HepG2 (cell line): ENCODE results near the gene CDAN1. TPM values are rescaled to one million over a fixed set of nuclear protein-coding genes. Genes with fewer than 3 reads are reported as not detected.

Source experiments
- ARHGAP35 ChIP-seq: sonication (generic); formaldehyde crosslinking; IDR thresholded peaks from 2 replicates; pipeline ENCODE4 v1.9.0; 2022; ENCODE audit warnings: mild to moderate bottlenecking, inconsistent platforms, moderate library complexity, missing genetic modification reagents, borderline replicate concordance
- DMAP1 ChIP-seq: IDR thresholded peaks from 2 replicates; pipeline ENCODE4 v1.6.1; 2016
- EEA1 ChIP-seq: sonication (generic); formaldehyde crosslinking; IDR thresholded peaks from 2 replicates; pipeline ENCODE4 v1.5.1; 2020; ENCODE audit warnings: mild to moderate bottlenecking, missing genetic modification reagents, borderline replicate concordance
- IKZF4 ChIP-seq: sonication (generic); formaldehyde crosslinking; IDR thresholded peaks from 2 replicates; pipeline ENCODE4 v1.5.1; 2020; ENCODE audit warnings: borderline replicate concordance, mild to moderate bottlenecking, low read depth, missing genetic modification reagents; ENCODE audit errors: not compliant biosample characterization
- LCORL ChIP-seq, 2 experiments: fragments of 450-650 bp in 1 of 2; sonication (generic) in 1 of 2; formaldehyde crosslinking in 1 of 2; IDR thresholded peaks; 2 replicates each; pipeline versions ENCODE4 v1.5.0 to v1.6.1; 2017 to 2020; ENCODE audit warnings: antibody characterized with exemption in 1 of 2, missing genetic modification reagents in 1 of 2
- MATR3 ChIP-seq: sonication (generic); formaldehyde crosslinking; IDR thresholded peaks from 2 replicates; pipeline ENCODE4 v1.4.0; 2020; ENCODE audit warnings: missing genetic modification reagents
- MED13 ChIP-seq: sonication (generic); formaldehyde crosslinking; IDR thresholded peaks from 2 replicates; pipeline ENCODE4 v1.5.0; 2020; ENCODE audit warnings: missing genetic modification reagents
- MYC ChIP-seq: sonication (generic); formaldehyde crosslinking; IDR thresholded peaks from 2 replicates; pipeline ENCODE4 v1.9.0; 2021; ENCODE audit warnings: missing genetic modification reagents, borderline replicate concordance
- RAD21 ChIP-seq: fragments of 450-650 bp; formaldehyde crosslinking; IDR thresholded peaks from 2 replicates; pipeline ENCODE4 v1.5.0; 2020; ENCODE audit warnings: mild to moderate bottlenecking
- RFX3 ChIP-seq: IDR thresholded peaks from 2 replicates; pipeline ENCODE4 v1.6.1; 2016; ENCODE audit warnings: missing biosample characterization, missing genetic modification reagents
- RXRA ChIP-seq: sonication (generic); formaldehyde crosslinking; IDR thresholded peaks from 2 replicates; pipeline ENCODE4 v1.5.1; 2020; ENCODE audit warnings: missing genetic modification reagents
- SAP130 ChIP-seq: IDR thresholded peaks from 2 replicates; pipeline ENCODE4 v1.6.1; 2016; ENCODE audit warnings: low read depth
- SMARCE1 ChIP-seq: fragments of 450-650 bp; IDR thresholded peaks from 2 replicates; pipeline ENCODE4 v1.6.1; 2017; ENCODE audit warnings: borderline replicate concordance
- SRSF1 ChIP-seq: fragments of 200-400 bp; formaldehyde crosslinking; optimal IDR thresholded peaks from 2 replicates; pipeline ENCODE3; 2017; ENCODE audit warnings: mild to moderate bottlenecking, low read depth, low read length, moderate library complexity
- TARDBP ChIP-seq: sonication (generic); formaldehyde crosslinking; IDR thresholded peaks from 2 replicates; pipeline ENCODE4 v1.8.0; 2022; ENCODE audit warnings: mild to moderate bottlenecking, missing genetic modification reagents
- TBL1XR1 ChIP-seq: fragments of 150-350 bp; IDR thresholded peaks from 2 replicates; pipeline ENCODE4 v1.6.1; 2014; ENCODE audit warnings: borderline replicate concordance, low read length; ENCODE audit not compliant: partially characterized antibody
- ZBTB7A ChIP-seq: sonication (generic); formaldehyde crosslinking; IDR thresholded peaks from 2 replicates; pipeline ENCODE4 v1.8.0; 2022; ENCODE audit warnings: mild to moderate bottlenecking, missing genetic modification reagents
- ZMYM2 ChIP-seq: sonication (generic); formaldehyde crosslinking; IDR thresholded peaks from 2 replicates; pipeline ENCODE4 v1.8.0; 2022; ENCODE audit warnings: mild to moderate bottlenecking, missing genetic modification reagents
- ZNF263 ChIP-seq: sonication (generic); formaldehyde crosslinking; IDR thresholded peaks from 2 replicates; pipeline ENCODE4 v1.4.0; 2020; ENCODE audit warnings: missing genetic modification reagents
- ZNF564 ChIP-seq: sonication (generic); formaldehyde crosslinking; IDR thresholded peaks from 2 replicates; pipeline ENCODE4 v1.8.1; 2023; ENCODE audit warnings: mild to moderate bottlenecking, missing genetic modification reagents
- ZNF674 ChIP-seq: sonication (generic); formaldehyde crosslinking; IDR thresholded peaks from 2 replicates; pipeline ENCODE4 v1.5.0; 2020; ENCODE audit warnings: low read depth, mild to moderate bottlenecking, missing genetic modification reagents
- ZNF678 ChIP-seq: sonication (generic); formaldehyde crosslinking; IDR thresholded peaks from 2 replicates; pipeline ENCODE4 v1.4.0; 2020; ENCODE audit warnings: mild to moderate bottlenecking, missing genetic modification reagents
- polyA plus RNA-seq, 8 experiments: library from polyadenylated mRNA; depleted of rRNA in 3 of 8; stranded (reverse) in 7 of 8; unstranded in 1 of 8; fragments of >200 nt; fragmentation: Illumina TruSeq in 4 of 8; extraction: Trizol in 4 of 8; gene quantifications; 2 replicates each; pipeline versions ENCODE4 v1.2.1 to v1.2.3, GENCODE V29; 2011 to 2016; ENCODE audit warnings: low read depth in 4 of 8, missing spikeins in 1 of 8, mixed read lengths in 1 of 8; ENCODE audit not compliant: insufficient read depth in 1 of 8
- total RNA-seq, 5 experiments: library from RNA; depleted of rRNA; stranded (reverse); fragments of >200 nt; fragmentation: Illumina TruSeq; extraction: Trizol; gene quantifications; 2 replicates each; pipeline ENCODE4 v1.2.3, GENCODE V29; 2016; ENCODE audit warnings: low read depth in 1 of 5
- TF ChIP-seq, protein P1 (sequence below): IDR thresholded peaks from 2 replicates; pipeline ENCODE4 v1.6.1; 2016; ENCODE audit warnings: low read depth, borderline replicate concordance
- TF ChIP-seq, protein P2 (sequence below): sonication (generic); formaldehyde crosslinking; IDR thresholded peaks from 2 replicates; pipeline ENCODE4 v1.8.0; 2022; ENCODE audit warnings: low read depth, missing genetic modification reagents
- TF ChIP-seq, protein P3 (sequence below): sonication (generic); formaldehyde crosslinking; IDR thresholded peaks from 2 replicates; pipeline ENCODE4 v1.5.0; 2020; ENCODE audit warnings: missing genetic modification reagents, mild to moderate bottlenecking, borderline replicate concordance
- TF ChIP-seq, protein P4 (sequence below): sonication (generic); formaldehyde crosslinking; IDR thresholded peaks from 2 replicates; pipeline ENCODE4 v1.4.0; 2020; ENCODE audit warnings: missing genetic modification reagents, borderline replicate concordance

The CDAN1 gene
- total and polyA plus RNA-seq, 2 of the 13 experiments (the other 11 are each of a cell fraction or from before 2014, with no cell fraction given) = 5.0 to 16.1 TPM

DNA sequence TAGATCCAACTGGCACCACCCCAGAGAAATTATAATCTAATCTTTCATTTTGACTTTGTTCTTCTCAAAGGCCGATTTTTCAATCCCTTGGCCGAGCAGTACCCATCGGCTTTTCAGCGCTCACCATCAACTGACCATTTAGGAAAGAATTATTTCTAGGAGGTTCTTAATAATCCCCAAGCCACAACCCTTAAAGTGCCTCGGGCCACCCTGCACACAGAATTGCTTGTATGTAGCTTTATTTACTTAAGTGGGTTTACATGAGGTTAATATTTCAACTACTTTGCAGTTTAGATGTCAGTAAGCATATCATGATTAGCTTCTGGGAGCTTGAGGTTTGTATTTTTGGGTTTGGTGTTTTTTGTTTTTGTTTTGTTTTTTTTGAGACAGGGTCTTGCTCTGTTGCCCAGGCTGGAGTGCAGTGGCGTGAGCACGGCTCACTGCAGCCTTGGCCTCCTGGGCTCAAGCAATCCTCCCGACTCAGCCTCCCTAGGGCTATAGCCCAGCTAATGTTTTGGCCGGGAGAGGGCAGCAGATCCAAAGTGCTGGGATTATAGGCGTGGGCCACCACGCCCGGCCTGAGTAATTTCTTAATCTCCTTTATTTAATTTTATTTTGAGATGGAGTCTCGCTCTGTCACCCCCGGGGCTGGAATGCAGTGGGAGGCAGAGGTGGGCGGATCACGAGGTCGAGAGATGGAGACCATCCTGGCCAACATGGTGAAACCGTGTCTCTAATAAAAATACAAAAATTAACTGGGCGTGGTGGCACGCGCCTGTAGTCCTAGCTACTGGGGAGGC is 801 bp upstream of the CDAN1 start (continued):
- TF ChIP-seq, protein P1, sequence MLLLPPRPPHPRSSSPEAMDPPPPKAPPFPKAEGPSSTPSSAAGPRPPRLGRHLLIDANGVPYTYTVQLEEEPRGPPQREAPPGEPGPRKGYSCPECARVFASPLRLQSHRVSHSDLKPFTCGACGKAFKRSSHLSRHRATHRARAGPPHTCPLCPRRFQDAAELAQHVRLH (CRISPR knock-in tag) = no peak
- peak; percentile 64 for TF ChIP-seq RAD21 (CRISPR knock-in tag)
- peak; percentile 91 for TF ChIP-seq ZMYM2
- no peak for TF ChIP-seq EEA1 (CRISPR knock-in tag)
- TF ChIP-seq RXRA (CRISPR knock-in tag) = no peak
- TF ChIP-seq ZBTB7A (CRISPR knock-in tag) = no peak
- TF ChIP-seq ZNF678 = no peak
- no peak for TF ChIP-seq RFX3 (CRISPR knock-in tag)
- peak; percentile 34; the same call in 1 of the 2 replicates for TF ChIP-seq ZNF263 (CRISPR knock-in tag)
- no peak for TF ChIP-seq MED13 (CRISPR knock-in tag)
- no peak for TF ChIP-seq MATR3 (CRISPR knock-in tag)
- TF ChIP-seq TARDBP (CRISPR knock-in tag) = no peak
- TF ChIP-seq SRSF1 = no peak
- TF ChIP-seq ARHGAP35 (CRISPR knock-in tag) = no peak
- TF ChIP-seq ZNF674 (CRISPR knock-in tag) = no peak
- TF ChIP-seq LCORL (IDR thresholded peaks at IDR 0.05) = 0 out of 2 replicates have a peak, but pooled peaks have one; percentile 16
- no peak for TF ChIP-seq LCORL (CRISPR knock-in tag; IDR thresholded peaks at IDR 0.05)
- no peak for TF ChIP-seq IKZF4 (CRISPR knock-in tag)
- no peak for TF ChIP-seq SMARCE1
- TF ChIP-seq MYC (CRISPR knock-in tag) = 0 out of 2 replicates have a peak, but pooled peaks have one; percentile 13
- TF ChIP-seq, protein P2, sequence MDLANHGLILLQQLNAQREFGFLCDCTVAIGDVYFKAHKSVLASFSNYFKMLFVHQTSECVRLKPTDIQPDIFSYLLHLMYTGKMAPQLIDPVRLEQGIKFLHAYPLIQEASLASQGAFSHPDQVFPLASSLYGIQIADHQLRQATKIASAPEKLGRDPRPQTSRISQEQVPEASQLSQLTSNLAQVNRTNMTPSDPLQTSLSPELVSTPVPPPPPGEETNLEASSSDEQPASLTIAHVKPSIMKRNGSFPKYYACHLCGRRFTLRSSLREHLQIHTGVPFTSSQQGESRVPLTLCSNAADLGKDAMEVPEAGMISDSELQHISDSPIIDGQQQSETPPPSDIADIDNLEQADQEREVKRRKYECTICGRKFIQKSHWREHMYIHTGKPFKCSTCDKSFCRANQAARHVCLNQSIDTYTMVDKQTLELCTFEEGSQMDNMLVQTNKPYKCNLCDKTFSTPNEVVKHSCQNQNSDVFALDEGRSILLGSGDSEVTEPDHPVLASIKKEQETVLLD (CRISPR knock-in tag) = no peak
- no peak for TF ChIP-seq ZNF564 (CRISPR knock-in tag)
- TF ChIP-seq, protein P3, sequence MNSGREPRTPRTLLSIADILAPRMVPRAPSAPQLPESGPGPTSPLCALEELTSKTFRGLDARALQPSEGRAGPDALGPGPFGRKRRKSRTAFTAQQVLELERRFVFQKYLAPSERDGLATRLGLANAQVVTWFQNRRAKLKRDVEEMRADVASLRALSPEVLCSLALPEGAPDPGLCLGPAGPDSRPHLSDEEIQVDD (CRISPR knock-in tag) = no peak
- TF ChIP-seq SAP130 (CRISPR knock-in tag) = peak; percentile 9; the same call in 1 of the 2 replicates
- no peak for TF ChIP-seq DMAP1
- TF ChIP-seq, protein P4, sequence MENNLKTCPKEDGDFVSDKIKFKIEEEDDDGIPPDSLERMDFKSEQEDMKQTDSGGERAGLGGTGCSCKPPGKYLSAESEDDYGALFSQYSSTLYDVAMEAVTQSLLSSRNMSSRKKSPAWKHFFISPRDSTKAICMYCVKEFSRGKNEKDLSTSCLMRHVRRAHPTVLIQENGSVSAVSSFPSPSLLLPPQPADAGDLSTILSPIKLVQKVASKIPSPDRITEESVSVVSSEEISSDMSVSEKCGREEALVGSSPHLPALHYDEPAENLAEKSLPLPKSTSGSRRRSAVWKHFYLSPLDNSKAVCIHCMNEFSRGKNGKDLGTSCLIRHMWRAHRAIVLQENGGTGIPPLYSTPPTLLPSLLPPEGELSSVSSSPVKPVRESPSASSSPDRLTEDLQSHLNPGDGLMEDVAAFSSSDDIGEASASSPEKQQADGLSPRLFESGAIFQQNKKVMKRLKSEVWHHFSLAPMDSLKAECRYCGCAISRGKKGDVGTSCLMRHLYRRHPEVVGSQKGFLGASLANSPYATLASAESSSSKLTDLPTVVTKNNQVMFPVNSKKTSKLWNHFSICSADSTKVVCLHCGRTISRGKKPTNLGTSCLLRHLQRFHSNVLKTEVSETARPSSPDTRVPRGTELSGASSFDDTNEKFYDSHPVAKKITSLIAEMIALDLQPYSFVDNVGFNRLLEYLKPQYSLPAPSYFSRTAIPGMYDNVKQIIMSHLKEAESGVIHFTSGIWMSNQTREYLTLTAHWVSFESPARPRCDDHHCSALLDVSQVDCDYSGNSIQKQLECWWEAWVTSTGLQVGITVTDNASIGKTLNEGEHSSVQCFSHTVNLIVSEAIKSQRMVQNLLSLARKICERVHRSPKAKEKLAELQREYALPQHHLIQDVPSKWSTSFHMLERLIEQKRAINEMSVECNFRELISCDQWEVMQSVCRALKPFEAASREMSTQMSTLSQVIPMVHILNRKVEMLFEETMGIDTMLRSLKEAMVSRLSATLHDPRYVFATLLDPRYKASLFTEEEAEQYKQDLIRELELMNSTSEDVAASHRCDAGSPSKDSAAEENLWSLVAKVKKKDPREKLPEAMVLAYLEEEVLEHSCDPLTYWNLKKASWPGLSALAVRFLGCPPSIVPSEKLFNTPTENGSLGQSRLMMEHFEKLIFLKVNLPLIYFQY (CRISPR knock-in tag) = no peak
- no peak for TF ChIP-seq TBL1XR1
